Heart right ventricle (tissue), 16 donors: Measurements from ENCODE around the gene CENPP. TPM values are rescaled to one million over a fixed set of nuclear protein-coding genes. Genes with fewer than 3 reads are reported as not detected.
A peak's percentile ranks its signal among the peaks of the same experiment; 100 is the strongest.

Source experiments
- ATAC-seq, 8 donors: fragments of 200-7000 bp; cut with Tn5 transposase; one replicate each; pipeline ENCODE4 v1.9.1; 2020; ENCODE audit warnings: mild to moderate bottlenecking in 8 of 8, moderate library complexity in 8 of 8, moderate number of reproducible peaks in 1 of 8
- DNase-seq, 2 donors: peaks; one replicate each; pipeline ENCODE4 v3.0.0-alpha.2; 2020
- H3K27ac ChIP-seq, 10 donors: fragments of 200-600 bp; sonication (generic) in 2 of 10; one replicate each; pipeline versions ENCODE4 v1.5.0 to v1.8.0; 2020 to 2022; ENCODE audit warnings: mild to moderate bottlenecking in 3 of 10
- H3K27me3 ChIP-seq, 7 donors: fragments of 200-600 bp; one replicate each; pipeline ENCODE4 v1.8.0; 2021 to 2022; ENCODE audit warnings: mild to moderate bottlenecking in 2 of 7
- H3K36me3 ChIP-seq, 9 donors: fragments of 200-600 bp; sonication (generic) in 1 of 9; one replicate each; pipeline versions ENCODE4 v1.5.0 to v1.8.0; 2020 to 2022; ENCODE audit warnings: mild to moderate bottlenecking in 2 of 9
- H3K4me1 ChIP-seq, 9 donors: fragments of 200-600 bp; sonication (generic) in 1 of 9; one replicate each; pipeline versions ENCODE4 v1.5.0 to v1.8.0; 2020 to 2022; ENCODE audit warnings: mild to moderate bottlenecking in 4 of 9
- H3K4me3 ChIP-seq, 10 donors: fragments of 200-600 bp; sonication (generic) in 2 of 10; one replicate each; pipeline versions ENCODE4 v1.5.0 to v1.8.0; 2020 to 2022; ENCODE audit warnings: mild to moderate bottlenecking in 7 of 10, moderate library complexity in 2 of 10
- H3K9me3 ChIP-seq, 11 donors: fragments of 200-600 bp in 10 of 11; sonication (generic) in 2 of 11; one replicate each; pipeline versions ENCODE4 v1.5.0 to v1.8.0; 2013 to 2022; ENCODE audit warnings: mild to moderate bottlenecking in 2 of 11, control low read depth in 1 of 11, moderate library complexity in 1 of 11
- WGBS, 2 donors: extraction: QIAGEN DNeasy Blood & Tissue Kit; methylation state at CpG; one replicate each; pipeline ENCODE4 v1.1.7; 2013; ENCODE audit warnings: inconsistent platforms in 1 of 2; 5-methylcytosine and 5-hydroxymethylcytosine counted together
- intact Hi-C, 10 donors: fragments of 100-400 bp; cut with DNase I; formaldehyde crosslinking; loops; one replicate each; pipeline versions ENCODE4 v1.11.1 to v1.14.2; 2022
- polyA plus RNA-seq, 2 donors: library from polyadenylated mRNA; stranded (reverse); fragments of 200-250 nt; gene quantifications; one replicate each; pipeline ENCODE4 v1.2.3, GENCODE V29; 2013
- total RNA-seq, 10 donors: library from RNA; stranded (reverse); fragmentation: NEBNext Ultra II Directional in 3 of 10; extraction: Animal tissue kit (Norgen Biotek cat#: 25700) in 3 of 10; gene quantifications; one replicate each; pipeline versions ENCODE4 v1.2.1 to v1.2.4, GENCODE V29; 2021 to 2023
- TF ChIP-seq, protein P1 (sequence below), 9 donors: fragments of 200-600 bp; sonication (generic) in 2 of 9; IDR thresholded peaks; one replicate each; pipeline versions ENCODE4 v1.5.0 to v1.8.0; 2021 to 2022; ENCODE audit warnings: antibody characterized with exemption in 9 of 9, mild to moderate bottlenecking in 5 of 9, moderate library complexity in 1 of 9
- donor health status: Arrhythmogenic right ventricular cardiomyopathy.
- donor health status: ischemic (EF 13 %, LVEDD 7.1; RV severe dilation, severe dysfunction).
- donor health status: healthy with polysubstance abuse.
- donor health status: DM: no; HTN: yes; CAD: no.
- donor health status: DM: no; HTN: no; CAD: no.
- donor health status: ischemic (EF 25% LVEDD 6.9; RV normal size, moderate dysfunction).
- donor health status: ischemic (EF 25% LVEDD 5.7; RV mildly dilated, moderate dysfunction).
- donor health status: healthy.
- donor health status: DM: yes; HTN: yes; CAD: no.
- donor health status: Ischemic cardiomyopathy.
- donor health status: ischemic (EF 35%, LVEDD 5.7; RV mildly dilated, moderate dysfunction).
- donor health status: nonischemic (EF 11% LVEDD 7.7; RV severe dilation, severe dysfunction).
- donor health status: DM: yes; HTN: yes; CAD: no.
- donor health status: PGD.
- donor health status: ischemic (EF 29% LVEDD 5.4; RV normal size, mild dysfunction).
- donor health status: nonischemic (EF 23%, LVEDD 6.1; RV moderate dilation, normal function).

The CENPP gene
- total and polyA plus RNA-seq, 12 donors: 1.3 to 5.2 (median 2.8) TPM

DNA sequence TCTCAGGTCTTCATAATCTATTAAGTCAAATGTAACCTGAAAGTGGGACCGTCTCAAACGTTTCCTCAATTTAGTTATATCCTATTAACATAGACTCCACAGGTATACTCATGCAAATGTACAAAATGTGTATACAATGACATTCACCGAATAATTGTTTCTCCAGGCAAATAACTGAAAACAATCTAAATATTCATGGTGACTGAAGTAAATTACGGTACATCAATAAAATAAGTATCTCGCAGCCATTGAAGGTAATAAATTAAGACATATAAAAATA is 32.7 kb upstream of the CENPP start:
- Histone ChIP-seq H3K4me3 (peak overlapping the region; percentile 60 to 92 (median 78)), H3K27me3 (no peaks in the 10 kb centered on the region), H3K9me3 (no peaks in the 10 kb centered on the region), H3K27ac (peak overlapping the region in 9 of 10 donors; percentile 46 to 87 (median 75)), H3K36me3 (peaks cover 0 to 40% (median 12%) of the 10 kb centered on the region in 9 donors), H3K4me1 (peaks cover 0 to 32% (median 27%) of the 10 kb centered on the region in 9 donors)
- WGBS, 2 donors: 1% methylated on average over 5 of the region's 5 CpGs
- no peak for DNase-seq
- ATAC-seq: no peak
- TF ChIP-seq, protein P1, sequence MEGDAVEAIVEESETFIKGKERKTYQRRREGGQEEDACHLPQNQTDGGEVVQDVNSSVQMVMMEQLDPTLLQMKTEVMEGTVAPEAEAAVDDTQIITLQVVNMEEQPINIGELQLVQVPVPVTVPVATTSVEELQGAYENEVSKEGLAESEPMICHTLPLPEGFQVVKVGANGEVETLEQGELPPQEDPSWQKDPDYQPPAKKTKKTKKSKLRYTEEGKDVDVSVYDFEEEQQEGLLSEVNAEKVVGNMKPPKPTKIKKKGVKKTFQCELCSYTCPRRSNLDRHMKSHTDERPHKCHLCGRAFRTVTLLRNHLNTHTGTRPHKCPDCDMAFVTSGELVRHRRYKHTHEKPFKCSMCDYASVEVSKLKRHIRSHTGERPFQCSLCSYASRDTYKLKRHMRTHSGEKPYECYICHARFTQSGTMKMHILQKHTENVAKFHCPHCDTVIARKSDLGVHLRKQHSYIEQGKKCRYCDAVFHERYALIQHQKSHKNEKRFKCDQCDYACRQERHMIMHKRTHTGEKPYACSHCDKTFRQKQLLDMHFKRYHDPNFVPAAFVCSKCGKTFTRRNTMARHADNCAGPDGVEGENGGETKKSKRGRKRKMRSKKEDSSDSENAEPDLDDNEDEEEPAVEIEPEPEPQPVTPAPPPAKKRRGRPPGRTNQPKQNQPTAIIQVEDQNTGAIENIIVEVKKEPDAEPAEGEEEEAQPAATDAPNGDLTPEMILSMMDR (IDR thresholded peaks at IDR 0.05): no peak
- intact Hi-C loops: loop anchor here in 3 of 10 donors (5.0 to 10.0 kb wide), 2 partner anchors 151 to 158 kb away; no protein-coding TSS in a partner anchor

DNA sequence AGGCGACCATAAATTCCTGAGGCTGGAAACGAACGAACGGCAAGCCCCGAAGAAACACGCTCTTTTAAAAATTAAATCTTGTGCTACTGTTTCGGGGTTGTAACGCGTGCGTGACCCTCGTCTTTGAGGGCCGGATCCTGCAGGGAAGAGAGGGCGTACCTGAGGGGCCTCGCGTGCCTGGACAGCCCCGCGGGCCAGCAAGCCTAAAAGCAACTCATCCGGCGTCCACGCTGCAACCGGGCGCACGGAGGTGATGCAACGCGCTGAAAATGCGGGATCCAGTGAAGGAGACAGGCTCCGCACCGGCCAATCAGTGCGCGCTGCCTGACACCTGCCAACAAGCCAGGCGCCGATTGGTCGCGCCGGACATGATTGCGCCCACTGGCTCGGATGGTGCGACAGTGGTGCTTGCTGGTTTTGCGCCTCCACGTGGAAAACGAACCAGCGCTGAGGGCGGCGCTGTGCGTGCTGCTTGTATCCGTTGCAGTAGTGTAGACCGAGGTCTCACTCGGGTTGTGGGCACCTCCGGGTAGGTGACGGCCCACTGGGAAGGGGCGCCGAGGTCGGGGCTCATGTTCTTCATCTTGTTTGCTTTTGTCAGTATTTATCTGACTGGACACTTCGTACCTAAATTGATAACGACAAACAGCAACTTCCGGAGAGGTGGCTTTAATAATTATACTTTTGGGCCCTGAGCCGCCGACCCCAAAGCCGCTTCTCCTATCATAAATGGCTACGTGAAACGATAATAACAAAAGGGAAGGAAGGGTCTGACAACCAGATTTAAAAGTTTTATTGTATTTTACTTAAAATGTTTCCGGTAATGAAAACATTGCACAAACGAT is 32.1 kb upstream of the CENPP start, which contains the start of gene IARS1:
Gene IARS1, minus strand, starts transcription at position 246 of the 845 bp plus-strand sequence. CDS start 4,278 bp downstream, outside the sequence.
- Histone ChIP-seq H3K27ac (peak within 1 kb of the TSS; percentile 46 to 87 (median 74)), H3K4me1 (peaks cover 0 to 32% (median 27%) of the 10 kb centered on the region in 9 donors), H3K36me3 (peaks cover 0 to 40% (median 17%) of the 10 kb centered on the region in 9 donors), H3K27me3 (no peaks in the 10 kb centered on the region), H3K4me3 (peak within 1 kb of the TSS; percentile 60 to 92 (median 78)), H3K9me3 (no peaks in the 10 kb centered on the region)
- DNase-seq (peak; percentile 98 to 99), ATAC-seq (peak; percentile 99 to 100 (median 100))
- intact Hi-C loops: loop anchor here in 3 of 10 donors (5.0 to 10.0 kb wide), 2 partner anchors 151 to 159 kb away; no protein-coding TSS in a partner anchor
- WGBS, 2 donors: 0% methylated on average over 63 of the region's 63 CpGs
- TF ChIP-seq, protein P1 (IDR thresholded peaks at IDR 0.05): peak in 6 of 9 donors; percentile 13 to 65 (median 47)

DNA sequence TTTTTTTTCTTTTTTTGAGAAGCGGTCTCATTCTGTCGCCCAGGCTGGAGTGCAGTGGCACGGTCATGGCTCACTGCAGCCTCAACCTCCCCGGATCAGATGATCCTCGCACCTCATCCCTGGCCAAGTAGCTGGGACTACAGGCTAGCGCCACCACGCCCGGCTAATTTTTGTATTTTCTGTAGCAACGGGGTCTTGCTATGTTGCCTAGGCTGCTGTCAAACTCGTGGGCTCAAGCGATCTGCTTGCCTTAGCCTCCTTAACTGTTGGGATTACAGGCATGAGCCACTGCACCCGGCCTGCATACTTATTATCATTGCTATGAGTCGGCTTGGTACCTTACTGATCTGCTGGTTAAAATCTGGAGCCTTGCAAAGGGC is 31.5 kb upstream of the CENPP start:
- intact Hi-C loops: loop anchor here in 3 of 10 donors (5.0 to 10.0 kb wide), 2 partner anchors 152 to 159 kb away; no protein-coding TSS in a partner anchor
- no peak for DNase-seq

DNA sequence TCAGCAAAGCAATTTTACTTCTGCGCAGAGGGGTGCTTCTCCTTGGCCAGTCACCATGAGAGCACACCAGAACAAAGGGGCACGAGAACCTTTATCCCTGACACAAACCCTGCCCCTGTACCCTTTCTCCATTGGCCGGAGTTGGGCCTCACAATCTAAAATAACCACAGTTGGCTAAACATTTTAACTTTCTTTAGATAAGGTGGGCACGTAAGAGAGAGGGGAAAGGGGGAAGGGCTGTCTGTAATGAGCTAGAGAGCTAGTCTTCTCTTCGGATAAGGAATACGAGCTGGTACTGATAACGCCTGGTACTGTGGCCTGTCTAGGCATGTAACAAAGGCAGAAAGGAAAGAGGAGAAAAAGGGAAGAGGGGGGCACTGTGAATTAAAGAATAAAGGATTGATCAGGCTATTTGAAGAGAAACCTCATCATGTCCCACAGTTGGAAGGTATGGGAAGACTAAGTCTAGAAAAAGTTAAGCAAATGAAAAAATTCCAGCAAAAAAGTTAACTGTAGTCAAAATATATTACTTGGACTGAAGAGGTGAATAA is 30.4 kb upstream of the CENPP start:
- Histone ChIP-seq H3K4me1 (peaks cover 0 to 32% (median 27%) of the 10 kb centered on the region in 9 donors), H3K27me3 (no peaks in the 10 kb centered on the region), H3K27ac (peak overlapping the region in 3 of 10 donors; percentile 22 to 75 (median 73)), H3K36me3 (peaks cover 0 to 49% (median 26%) of the 10 kb centered on the region in 9 donors), H3K4me3 (no peak overlapping the region), H3K9me3 (no peaks in the 10 kb centered on the region)
- no peak for DNase-seq
- intact Hi-C loops: loop anchor here in 2 of 10 donors (10.0 kb wide), 1 partner anchor 161 kb away; no protein-coding TSS in a partner anchor
- TF ChIP-seq, protein P1 (IDR thresholded peaks at IDR 0.05): no peak
- no peak for ATAC-seq
- WGBS, 2 donors: 47 to 58% methylated on average over 7 of the region's 7 CpGs

More for the DNA sequence above, 31.5 kb upstream of the CENPP start:
- peaks cover 0 to 32% (median 27%) of the 10 kb centered on the region in 9 donors for H3K4me1 ChIP-seq
- ATAC-seq: peak in 3 of 8 donors; percentile 17 to 43 (median 23)
- WGBS, 2 donors: 24 to 25% methylated on average over 13 of the region's 13 CpGs
- peak overlapping the region; percentile 60 to 92 (median 78) for H3K4me3 ChIP-seq
- H3K36me3 ChIP-seq: peaks cover 0 to 42% (median 22%) of the 10 kb centered on the region in 9 donors
- TF ChIP-seq, protein P1 (IDR thresholded peaks at IDR 0.05): no peak
- H3K27ac ChIP-seq: peak overlapping the region; percentile 46 to 87 (median 74)
- no peaks in the 10 kb centered on the region for H3K9me3 ChIP-seq
- H3K27me3 ChIP-seq: no peaks in the 10 kb centered on the region
